Epithelial cell of proximal tubule (primary cell): Measurements from ENCODE around the gene C11orf52. TPM values are rescaled to one million over a fixed set of nuclear protein-coding genes. Genes with fewer than 3 reads are reported as not detected.
"Not testable (repeated sequence)": the region's sequence is repeated elsewhere in the genome, so short reads cannot be mapped to it uniquely, and the experiment has no call there.

Experiments
- DNase-seq: peaks from one replicate; pipeline ENCODE4 v3.0.0-alpha.2; 2011; ENCODE audit warnings: low read depth
- H3K4me3 ChIP-seq: 2 replicates; pipeline ENCODE4 v1.5.1; 2011; ENCODE audit warnings: low read depth, mild to moderate bottlenecking, low read length
- total RNA-seq: library from RNA; depleted of rRNA; stranded (reverse); fragments of >200 nt; gene quantifications from 2 replicates; pipeline ENCODE4 v1.2.3, GENCODE V29; 2015
- TF ChIP-seq, protein P1 (sequence below): conservative IDR thresholded peaks from 2 replicates; pipeline ENCODE4 v1.5.1; 2012; ENCODE audit warnings: low read depth, mild to moderate bottlenecking, low read length

Gene C11orf52
- total RNA-seq, 1 donor from 2014 or later, result 4.0 TPM

DNA sequence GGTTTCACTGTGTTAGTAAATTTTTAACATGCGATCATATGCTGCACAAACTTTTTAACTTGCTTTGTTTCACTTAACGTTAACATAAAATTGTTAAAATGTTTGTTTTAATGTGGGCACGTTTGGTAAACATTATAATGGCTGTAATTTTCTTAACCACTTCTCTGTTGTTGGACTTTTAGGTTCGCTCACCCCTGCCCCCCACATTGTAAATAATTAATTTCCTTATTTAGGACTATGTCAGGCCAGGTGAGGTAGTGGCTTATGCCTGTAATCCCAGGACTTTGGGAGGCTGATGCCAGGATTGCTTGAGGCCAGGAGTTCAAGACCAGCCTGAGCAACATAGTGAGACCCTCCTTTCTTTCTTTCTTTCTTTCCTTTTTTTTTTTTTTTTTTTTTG, 11.8 kb downstream of the C11orf52 start:
- TF ChIP-seq, protein P1, sequence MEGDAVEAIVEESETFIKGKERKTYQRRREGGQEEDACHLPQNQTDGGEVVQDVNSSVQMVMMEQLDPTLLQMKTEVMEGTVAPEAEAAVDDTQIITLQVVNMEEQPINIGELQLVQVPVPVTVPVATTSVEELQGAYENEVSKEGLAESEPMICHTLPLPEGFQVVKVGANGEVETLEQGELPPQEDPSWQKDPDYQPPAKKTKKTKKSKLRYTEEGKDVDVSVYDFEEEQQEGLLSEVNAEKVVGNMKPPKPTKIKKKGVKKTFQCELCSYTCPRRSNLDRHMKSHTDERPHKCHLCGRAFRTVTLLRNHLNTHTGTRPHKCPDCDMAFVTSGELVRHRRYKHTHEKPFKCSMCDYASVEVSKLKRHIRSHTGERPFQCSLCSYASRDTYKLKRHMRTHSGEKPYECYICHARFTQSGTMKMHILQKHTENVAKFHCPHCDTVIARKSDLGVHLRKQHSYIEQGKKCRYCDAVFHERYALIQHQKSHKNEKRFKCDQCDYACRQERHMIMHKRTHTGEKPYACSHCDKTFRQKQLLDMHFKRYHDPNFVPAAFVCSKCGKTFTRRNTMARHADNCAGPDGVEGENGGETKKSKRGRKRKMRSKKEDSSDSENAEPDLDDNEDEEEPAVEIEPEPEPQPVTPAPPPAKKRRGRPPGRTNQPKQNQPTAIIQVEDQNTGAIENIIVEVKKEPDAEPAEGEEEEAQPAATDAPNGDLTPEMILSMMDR, result no peak
- DNase-seq, result no peak
- H3K4me3 ChIP-seq, result no peak overlapping the region

DNA sequence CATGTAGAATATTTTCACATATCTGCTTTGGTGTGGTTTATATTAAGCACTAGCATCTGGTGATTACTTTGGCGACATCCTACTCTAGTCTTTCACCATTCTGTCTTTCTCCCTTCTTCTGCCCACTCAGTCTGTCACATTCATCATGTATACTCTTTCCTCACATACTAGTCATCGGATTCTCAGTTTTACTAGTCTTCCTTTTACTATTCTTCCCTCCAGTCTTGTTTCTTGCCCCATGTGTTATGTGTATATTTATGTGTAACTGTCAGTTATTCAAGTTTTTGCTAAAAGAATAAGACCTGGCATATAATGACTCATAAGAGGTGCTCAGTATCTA, 13.9 kb downstream of the C11orf52 start:
- no peak for DNase-seq
- H3K4me3 ChIP-seq, result no peak overlapping the region
- TF ChIP-seq, protein P1, result no peak

DNA sequence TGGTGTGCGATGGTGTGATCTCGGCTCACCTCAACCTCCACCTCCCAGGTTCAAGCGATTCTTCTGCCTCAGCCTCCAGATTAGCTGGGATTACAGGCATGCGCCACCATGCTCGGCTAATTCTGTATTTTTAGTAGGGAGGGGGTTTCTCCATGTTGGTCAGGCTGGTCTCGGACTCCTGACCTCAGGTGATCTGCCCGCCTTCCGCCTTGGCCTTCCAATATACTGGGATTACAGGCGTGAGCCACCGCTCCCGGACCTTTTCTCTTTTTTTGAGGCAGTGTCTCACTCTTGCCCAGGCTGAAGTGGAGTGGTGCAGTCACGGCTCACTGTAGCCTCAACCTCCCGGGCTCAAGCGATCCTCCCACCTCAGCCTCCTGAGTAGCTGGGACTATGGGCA, 14.5 kb downstream of the C11orf52 start:
- H3K4me3 ChIP-seq, DNase-seq: not testable (repeated sequence)

DNA sequence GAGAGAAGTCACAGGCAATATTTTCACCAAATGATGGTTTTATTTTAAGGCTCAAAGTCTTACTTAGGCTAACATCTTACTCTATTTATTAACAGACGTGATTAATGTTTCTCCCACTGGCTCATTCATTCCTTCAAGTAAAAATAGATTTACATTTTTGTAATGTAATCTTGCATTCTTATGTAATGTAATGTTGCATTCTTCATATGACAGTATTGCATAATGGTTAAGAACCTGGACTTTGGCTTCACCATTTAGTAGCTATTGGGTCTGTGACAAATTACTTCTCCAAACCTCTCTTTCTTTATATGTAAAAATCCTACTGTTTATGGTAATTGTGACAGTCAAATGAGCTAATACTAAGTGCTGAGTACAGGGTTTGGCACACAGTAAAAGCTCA, 15.2 kb downstream of the C11orf52 start:
- H3K4me3 ChIP-seq, result no peak overlapping the region
- no peak for DNase-seq
- TF ChIP-seq, protein P1, result no peak

DNA sequence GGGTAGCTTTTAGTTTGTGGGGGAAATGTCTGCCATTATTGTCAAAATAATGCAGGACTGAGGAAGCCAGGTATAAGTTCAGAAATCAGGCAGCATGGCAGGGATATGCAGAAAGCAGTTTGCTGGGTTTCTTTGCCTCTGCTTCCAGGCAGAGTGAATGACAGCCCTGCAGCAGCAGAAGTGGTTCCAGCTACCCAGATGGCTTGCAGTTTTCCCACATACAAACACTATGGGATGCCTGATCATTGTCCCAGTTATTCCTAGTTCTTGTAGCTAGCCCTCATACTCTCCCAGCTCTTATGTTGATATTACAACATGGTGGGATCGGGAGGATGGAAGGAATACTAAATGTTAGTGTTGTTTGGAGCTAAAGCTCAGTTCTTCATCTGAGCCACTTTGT, 15.6 kb downstream of the C11orf52 start:
- no peak overlapping the region for H3K4me3 ChIP-seq
- no peak for DNase-seq
- TF ChIP-seq, protein P1, result no peak

DNA sequence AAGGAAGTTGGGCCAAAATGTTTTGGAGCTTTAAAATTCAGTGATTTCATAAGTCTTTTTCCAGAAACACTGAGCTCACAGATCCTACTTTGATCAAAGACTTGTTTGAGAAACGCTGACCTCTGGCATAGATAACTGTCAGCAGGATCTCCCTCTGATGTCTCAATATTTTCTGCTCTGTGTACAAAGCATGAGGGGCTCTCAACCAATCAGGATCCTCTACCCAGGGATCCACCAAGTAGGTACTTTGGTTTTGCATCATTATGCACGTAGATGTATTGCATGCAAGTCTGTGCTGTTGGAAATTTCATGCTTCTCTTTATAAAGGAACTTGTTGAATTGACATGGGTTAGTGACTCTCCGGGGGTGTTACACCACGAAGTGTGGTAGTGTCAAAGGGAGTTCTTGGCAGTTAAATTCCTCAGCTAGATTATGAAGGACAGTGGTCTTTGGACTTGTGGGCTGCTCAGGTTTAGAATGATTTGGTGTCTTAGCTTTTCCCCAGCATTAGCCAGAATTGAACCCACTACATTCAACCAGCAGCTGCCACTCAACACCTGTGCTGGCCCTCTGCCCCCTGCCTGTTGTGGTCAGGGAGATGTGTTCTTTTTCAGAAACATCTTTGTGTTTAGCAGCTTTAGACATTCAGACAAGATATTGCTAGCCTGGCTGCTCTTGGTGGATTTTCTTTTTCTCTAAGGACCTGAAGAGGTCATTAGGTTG, 16.8 kb downstream of the C11orf52 start:
- TF ChIP-seq, protein P1, result no peak
- DNase-seq, result no peak

DNA sequence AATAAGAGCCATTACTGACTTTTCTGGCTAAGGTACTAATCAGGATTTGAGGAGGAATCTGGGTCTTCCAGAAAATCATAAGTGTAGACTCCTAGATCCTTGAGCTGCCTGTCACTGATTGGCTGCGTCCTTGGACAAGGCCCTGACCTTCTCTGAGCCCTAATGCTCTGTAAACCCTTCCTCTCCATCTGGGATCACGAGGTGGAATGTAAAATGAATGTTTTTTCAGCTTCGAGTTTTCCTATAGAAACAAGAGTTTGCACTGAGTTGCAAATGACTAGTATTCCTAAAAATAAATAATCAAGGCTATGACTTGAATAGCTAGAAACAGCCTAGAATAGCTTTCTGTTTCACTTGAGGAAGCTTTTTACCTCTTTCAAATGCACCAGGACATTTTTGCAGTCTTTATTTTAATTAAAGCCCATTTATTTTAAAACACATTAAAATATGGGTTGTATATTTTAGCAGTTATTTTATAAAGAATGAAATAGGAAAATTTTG, 17.4 kb downstream of the C11orf52 start:
- TF ChIP-seq, protein P1, result no peak
- DNase-seq, result no peak
- H3K4me3 ChIP-seq, result peak overlapping the region; percentile 62

More for the DNA sequence above, 16.8 kb downstream of the C11orf52 start:
- H3K4me3 ChIP-seq, result no peak overlapping the region
